HG02588 (cell line): ENCODE measurements around the gene CFAP99.
"Not testable (repeated sequence)": the region's sequence is repeated elsewhere in the genome, so short reads cannot be mapped to it uniquely, and the experiment has no call there.

ENCODE experiments used
- ATAC-seq: cut with Tn5 transposase; IDR thresholded peaks from one replicate; pipeline ENCODE4 v1.9.1; 2021; ENCODE audit warnings: mild to moderate bottlenecking, moderate library complexity; ENCODE audit not compliant: unreplicated experiment

CFAP99 gene

GRCh38 chr4:2465032-2465431, 46.3 kb downstream of the CFAP99 start:
- no peak for ATAC-seq

GRCh38 chr4:2465544-2465943, 46.8 kb downstream of the CFAP99 start:
- not testable (repeated sequence) for ATAC-seq

GRCh38 chr4:2468456-2469191, 49.9 kb downstream of the CFAP99 start, which contains the start of gene RNF4:
Gene RNF4, plus strand, starts transcription at chr4:2469106. Its CDS starts 21,388 bp downstream, at chr4:2490494.
- ATAC-seq, result peak; percentile 73

GRCh38 chr4:2469192-2469984, 50.6 kb downstream of the CFAP99 start:
- ATAC-seq, result peak; percentile 41

- ATAC-seq, result no peak
Measured at GRCh38 chr4:2470791-2471190, 52.0 kb downstream of the CFAP99 start.

- ATAC-seq, result no peak
Measured at GRCh38 chr4:2472187-2472586, 53.4 kb downstream of the CFAP99 start.

GRCh38 chr4:2478229-2478628, 59.5 kb downstream of the CFAP99 start:
- no peak for ATAC-seq

GRCh38 chr4:2480649-2481048, 61.9 kb downstream of the CFAP99 start:
- ATAC-seq, result no peak

- no peak for ATAC-seq
Measured at GRCh38 chr4:2482192-2482591, 63.4 kb downstream of the CFAP99 start.

- ATAC-seq, result no peak
Measured at GRCh38 chr4:2482693-2483092, 63.9 kb downstream of the CFAP99 start.

GRCh38 chr4:2483237-2483636, 64.5 kb downstream of the CFAP99 start:
- no peak for ATAC-seq

- no peak for ATAC-seq
Measured at GRCh38 chr4:2484185-2484584, 65.4 kb downstream of the CFAP99 start.

- ATAC-seq, result peak; percentile 62
Measured at GRCh38 chr4:2484993-2485392, 66.2 kb downstream of the CFAP99 start.

GRCh38 chr4:2485956-2486355, 67.2 kb downstream of the CFAP99 start:
- no peak for ATAC-seq

- no peak for ATAC-seq
Measured at GRCh38 chr4:2486981-2487380, 68.2 kb downstream of the CFAP99 start.

- no peak for ATAC-seq
Measured at GRCh38 chr4:2487632-2488031, 68.9 kb downstream of the CFAP99 start.

- no peak for ATAC-seq
Measured at GRCh38 chr4:2489081-2489805, 70.5 kb downstream of the CFAP99 start.

GRCh38 chr4:2489841-2490552, 71.2 kb downstream of the CFAP99 start:
- ATAC-seq, result no peak

GRCh38 chr4:2492970-2493369, 74.2 kb downstream of the CFAP99 start:
- no peak for ATAC-seq

GRCh38 chr4:2494992-2495391, 76.2 kb downstream of the CFAP99 start:
- ATAC-seq, result no peak

- no peak for ATAC-seq
Measured at GRCh38 chr4:2497324-2497723, 78.6 kb downstream of the CFAP99 start.
